MM.1S (cell line): ENCODE results near the gene DUSP3.

Experiments
- DNase-seq: peaks from one replicate; pipeline ENCODE4 v3.0.0-alpha.2; 2015
- H2AFZ ChIP-seq: fragments of 300-600 bp; sonication (generic); 2 replicates; pipeline ENCODE4 v1.6.0; 2016; ENCODE audit warnings: antibody characterized with exemption, low read length
- H3F3A ChIP-seq: fragments of 300-600 bp; sonication (generic); 2 replicates; pipeline ENCODE4 v1.6.1; 2016; ENCODE audit warnings: mild to moderate bottlenecking, antibody characterized with exemption, low read length, moderate library complexity, mixed read lengths; ENCODE audit not compliant: insufficient read depth
- H3K27ac ChIP-seq: fragments of 300-600 bp; sonication (generic); 2 replicates; pipeline ENCODE4 v1.5.1; 2016; ENCODE audit warnings: mild to moderate bottlenecking, low read length
- H3K27me3 ChIP-seq: fragments of 300-600 bp; sonication (generic); replicated peaks from 2 replicates; pipeline ENCODE4 v1.6.0; 2016; ENCODE audit warnings: low read length; ENCODE audit not compliant: insufficient read depth
- H3K36me3 ChIP-seq: fragments of 300-600 bp; sonication (generic); replicated peaks from 2 replicates; pipeline ENCODE4 v1.6.1; 2016; ENCODE audit warnings: mild to moderate bottlenecking, low read length, mixed read lengths; ENCODE audit not compliant: insufficient read depth
- H3K4me1 ChIP-seq: fragments of 300-600 bp; sonication (generic); 2 replicates; pipeline ENCODE4 v1.6.1; 2016; ENCODE audit warnings: low read length, mixed read lengths
- H3K4me2 ChIP-seq: fragments of 300-600 bp; sonication (generic); 2 replicates; pipeline ENCODE4 v1.6.0; 2016; ENCODE audit warnings: low read depth, low read length
- H3K4me3 ChIP-seq: fragments of 300-600 bp; sonication (generic); 2 replicates; pipeline ENCODE4 v1.5.1; 2016; ENCODE audit warnings: low read length, mixed read lengths
- H3K79me2 ChIP-seq: fragments of 300-600 bp; sonication (generic); 2 replicates; pipeline ENCODE4 v1.6.1; 2016; ENCODE audit warnings: mixed run types, low read length, mixed read lengths
- H3K9ac ChIP-seq: fragments of 300-600 bp; sonication (generic); 2 replicates; pipeline ENCODE4 v1.6.1; 2016; ENCODE audit warnings: low read length, mixed read lengths
- H3K9me2 ChIP-seq: fragments of 300-600 bp; sonication (generic); replicated peaks from 2 replicates; pipeline ENCODE4 v1.6.1; 2016; ENCODE audit warnings: mild to moderate bottlenecking, low read length, mixed read lengths; ENCODE audit not compliant: insufficient read depth
- H3K9me3 ChIP-seq: fragments of 300-600 bp; sonication (generic); replicated peaks from 2 replicates; pipeline ENCODE4 v1.6.1; 2016; ENCODE audit warnings: mild to moderate bottlenecking, low read length, mixed read lengths; ENCODE audit not compliant: insufficient read depth
- H4K20me1 ChIP-seq: fragments of 300-600 bp; sonication (generic); 2 replicates; pipeline ENCODE4 v1.6.1; 2016; ENCODE audit warnings: mild to moderate bottlenecking, low read length, moderate library complexity, mixed read lengths; ENCODE audit not compliant: insufficient read depth
- CTCF ChIP-seq: fragments of 300-600 bp; sonication (generic); IDR thresholded peaks from 2 replicates; pipeline ENCODE4 v1.5.1; 2016; ENCODE audit warnings: antibody characterized with exemption, low read length, mixed read lengths
- EZH2 ChIP-seq: fragments of 300-600 bp; sonication (generic); optimal IDR thresholded peaks from 2 replicates; pipeline ENCODE3; 2017; ENCODE audit warnings: low read depth, mild to moderate bottlenecking, antibody characterized with exemption, low read length, mixed read lengths
- EZH2phosphoT487 ChIP-seq: fragments of 300-600 bp; sonication (generic); IDR thresholded peaks from 2 replicates; pipeline ENCODE4 v1.6.1; 2018; ENCODE audit warnings: antibody characterized with exemption, low read length

Gene DUSP3

DNA sequence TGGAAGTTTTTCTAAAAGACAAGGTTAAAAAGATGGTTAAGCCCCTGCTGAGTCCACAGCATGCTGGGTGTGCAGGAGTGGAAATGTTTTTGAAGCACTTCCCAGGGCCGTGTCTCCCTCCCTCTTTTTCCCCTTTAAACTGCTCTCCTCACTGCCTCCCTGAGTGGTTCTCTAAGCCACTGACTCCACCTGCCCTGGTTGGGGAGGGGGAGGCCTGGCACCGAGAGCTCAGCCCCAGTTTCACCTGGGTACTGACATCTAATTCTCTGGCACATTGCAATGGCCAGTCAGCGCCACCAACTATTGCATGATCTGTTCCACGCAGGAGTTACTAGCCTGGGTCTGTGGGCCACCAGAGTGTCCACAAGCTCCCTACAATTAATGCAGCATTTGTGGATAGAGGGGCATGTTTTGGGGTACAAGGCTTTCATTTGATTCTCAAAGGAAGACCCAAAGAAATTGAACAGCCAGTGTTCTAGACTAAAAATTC lies 31.5 kb upstream of the DUSP3 start:
- Histone ChIP-seq H3K4me3 (no peak overlapping the region), H3K9me2 (no peaks in the 10 kb centered on the region), H3K36me3 (no peaks in the 10 kb centered on the region), H3K27me3 (peaks cover 44% of the 10 kb centered on the region), H4K20me1 (no peaks in the 10 kb centered on the region), H3K4me1 (no peaks in the 10 kb centered on the region), H3K79me2 (no peaks in the 10 kb centered on the region), H3K9me3 (no peaks in the 10 kb centered on the region), H3F3A (no peaks in the 10 kb centered on the region), H2AFZ (no peak overlapping the region), H3K4me2 (no peak overlapping the region), H3K27ac (no peak overlapping the region), H3K9ac (no peak overlapping the region)
- no peak for DNase-seq
- TF ChIP-seq CTCF (no peak), EZH2 (no peak), EZH2phosphoT487 (no peak)

- Histone ChIP-seq H3K79me2 (no peaks in the 10 kb centered on the region), H3F3A (no peaks in the 10 kb centered on the region), H3K4me2 (no peak overlapping the region), H3K9me2 (no peaks in the 10 kb centered on the region), H3K4me3 (no peak overlapping the region), H3K9ac (no peak overlapping the region), H3K27ac (no peak overlapping the region), H3K9me3 (no peaks in the 10 kb centered on the region), H2AFZ (no peak overlapping the region), H3K27me3 (peaks cover 43% of the 10 kb centered on the region), H3K4me1 (no peaks in the 10 kb centered on the region), H4K20me1 (no peaks in the 10 kb centered on the region), H3K36me3 (no peaks in the 10 kb centered on the region)
- no peak for TF ChIP-seq EZH2phosphoT487
- no peak for TF ChIP-seq EZH2
- TF ChIP-seq CTCF, result no peak
- no peak for DNase-seq
Observed at GRCh38 chr17:43809121-43809520, 30.3 kb upstream of the DUSP3 start.

DNA sequence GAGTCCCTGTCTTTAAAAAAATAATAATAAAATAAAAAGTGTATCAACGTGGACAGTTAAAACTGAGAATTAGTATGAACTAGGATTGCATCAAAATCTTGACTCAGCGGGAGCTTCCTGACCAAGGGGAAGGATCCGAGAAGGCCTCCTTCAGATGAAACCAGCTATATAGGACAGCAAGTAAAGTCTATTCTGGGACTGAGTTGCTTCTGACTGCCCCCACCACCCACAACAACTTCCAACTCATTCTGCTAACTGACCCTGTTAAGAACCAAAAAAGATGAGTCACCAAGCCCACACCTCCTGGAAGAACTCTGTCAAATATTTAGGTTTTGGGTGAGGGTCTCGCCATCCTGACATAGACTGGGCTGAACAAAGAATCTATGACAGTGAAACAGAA lies 29.3 kb upstream of the DUSP3 start:
- Histone ChIP-seq H3K36me3 (no peaks in the 10 kb centered on the region), H2AFZ (no peak overlapping the region), H3K9me3 (no peaks in the 10 kb centered on the region), H3K4me3 (no peak overlapping the region), H3K9ac (no peak overlapping the region), H3K79me2 (no peaks in the 10 kb centered on the region), H3K4me2 (no peak overlapping the region), H3K9me2 (no peaks in the 10 kb centered on the region), H3K27ac (no peak overlapping the region), H3F3A (no peaks in the 10 kb centered on the region), H3K27me3 (peaks cover 44% of the 10 kb centered on the region), H4K20me1 (no peaks in the 10 kb centered on the region), H3K4me1 (no peaks in the 10 kb centered on the region)
- no peak for DNase-seq
- TF ChIP-seq EZH2phosphoT487 (no peak), EZH2 (no peak), CTCF (no peak)
